Mononuclear cell (primary cell): ENCODE measurements around the gene PIK3CA. TPM values are rescaled to one million over a fixed set of nuclear protein-coding genes. Genes with fewer than 3 reads are reported as not detected.
A peak's percentile ranks its signal among the peaks of the same experiment; 100 is the strongest.

Experiments used
- H3K27me3 ChIP-seq: 2 replicates; pipeline ENCODE4 v1.6.0; 2011; ENCODE audit warnings: low read length, control low read depth; ENCODE audit not compliant: insufficient read depth
- H3K4me1 ChIP-seq: 2 replicates; pipeline ENCODE4 v1.5.1; 2011; ENCODE audit warnings: mild to moderate bottlenecking, low read length, control low read depth; ENCODE audit not compliant: insufficient read depth
- H3K4me3 ChIP-seq: 2 replicates; pipeline ENCODE4 v1.5.1; 2011; ENCODE audit warnings: mild to moderate bottlenecking, low read length, moderate library complexity
- H3K9me3 ChIP-seq: 2 replicates; pipeline ENCODE4 v1.5.1; 2011; ENCODE audit warnings: low read depth, mild to moderate bottlenecking, control low read depth, low read length
- total RNA-seq: library from RNA; depleted of rRNA; stranded (reverse); fragments of >200 nt; gene quantifications from one replicate; pipeline ENCODE4 v1.2.3, GENCODE V29; 2012

PIK3CA gene
- total RNA-seq, 1 donor: 91.3 TPM

DNA sequence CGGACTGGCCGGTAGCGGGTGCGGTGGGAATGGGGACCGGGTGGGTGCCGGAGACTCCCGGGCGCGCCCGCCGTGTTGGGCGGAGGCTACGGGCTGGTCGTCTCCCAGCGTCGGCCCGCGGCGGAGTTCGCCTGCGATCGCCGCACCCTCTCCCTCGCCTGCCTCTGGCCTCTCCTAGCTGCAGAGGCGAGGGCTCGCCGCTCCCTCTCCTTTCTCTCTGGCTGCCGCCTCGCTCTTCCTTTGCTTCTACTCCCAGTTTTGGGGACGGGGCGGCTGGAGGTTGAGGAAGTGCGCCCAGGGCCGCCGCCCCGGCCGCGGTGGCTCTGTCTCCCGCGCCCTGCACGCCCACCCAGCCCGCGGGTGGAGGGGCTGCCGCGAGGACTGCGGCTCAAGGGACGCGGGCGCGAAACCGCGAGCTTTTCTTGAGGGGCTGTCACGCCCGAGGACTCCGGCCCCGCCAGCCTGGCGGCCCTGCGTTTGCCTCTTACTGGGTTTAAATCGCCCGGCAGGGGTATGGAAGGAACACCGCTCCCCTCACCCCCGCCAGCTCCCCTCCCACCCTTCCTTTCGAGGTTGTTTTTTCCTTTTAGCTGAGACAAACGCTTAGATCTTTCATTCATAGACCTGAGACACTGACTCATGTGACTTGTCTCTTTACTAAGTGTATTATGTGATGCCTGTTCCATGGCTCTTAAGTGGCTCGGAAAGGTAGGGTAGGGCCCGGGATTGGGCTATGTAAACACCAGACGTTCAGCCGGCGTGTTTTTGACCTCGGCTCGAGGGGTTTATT is 654 bp downstream of the PIK3CA start:
- Histone ChIP-seq H3K4me3 (peak overlapping the region; percentile 95), H3K27me3 (no peaks in the 10 kb centered on the region), H3K4me1 (peaks cover 13% of the 10 kb centered on the region), H3K9me3 (no peaks in the 10 kb centered on the region)

DNA sequence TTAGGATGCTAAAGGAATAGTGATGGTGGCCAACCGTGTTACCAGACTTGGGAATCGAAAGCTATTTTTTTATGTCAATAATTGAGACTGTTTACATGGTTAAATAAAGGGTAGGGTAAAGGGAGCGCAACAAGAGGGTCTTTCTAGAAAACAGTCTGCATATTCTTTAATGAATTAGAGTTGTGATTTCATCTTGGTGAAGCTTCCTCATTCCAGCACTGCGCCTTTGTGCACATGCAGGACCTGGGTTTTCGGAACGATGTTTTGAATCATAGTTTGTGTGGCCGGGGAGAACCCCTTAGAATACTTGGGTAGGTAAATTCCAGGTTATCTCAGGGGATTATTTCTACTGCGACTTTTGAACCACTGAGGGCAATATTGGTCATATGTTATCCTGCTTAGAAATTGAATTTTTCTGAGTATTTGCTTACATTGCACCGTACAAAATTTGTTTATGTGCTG is 1.3 kb downstream of the PIK3CA start:
- Histone ChIP-seq H3K27me3 (no peaks in the 10 kb centered on the region), H3K4me1 (peaks cover 13% of the 10 kb centered on the region), H3K4me3 (peak overlapping the region; percentile 95), H3K9me3 (no peaks in the 10 kb centered on the region)

DNA sequence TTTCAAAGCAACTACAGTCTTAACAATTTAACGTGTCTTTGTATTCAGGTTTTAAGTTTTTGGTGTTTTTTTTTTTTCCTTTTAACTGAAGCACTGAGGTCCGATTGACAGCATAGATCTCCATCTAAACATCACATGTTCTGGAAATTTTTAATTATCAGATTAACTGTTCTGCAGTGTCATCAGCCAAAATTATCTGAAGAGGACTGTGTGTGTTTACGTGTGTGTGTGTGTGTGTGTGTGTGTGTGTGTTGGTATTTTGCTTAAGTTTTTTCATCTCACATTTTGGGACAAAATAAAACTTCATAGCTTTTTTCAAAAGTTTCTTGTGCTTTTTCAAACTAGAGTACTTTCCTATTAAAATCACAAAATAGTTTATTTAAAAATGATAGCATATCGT is 1.8 kb downstream of the PIK3CA start:
- peaks cover 13% of the 10 kb centered on the region for H3K4me1 ChIP-seq
- no peaks in the 10 kb centered on the region for H3K27me3 ChIP-seq
- peak overlapping the region; percentile 95 for H3K4me3 ChIP-seq
- no peaks in the 10 kb centered on the region for H3K9me3 ChIP-seq

DNA sequence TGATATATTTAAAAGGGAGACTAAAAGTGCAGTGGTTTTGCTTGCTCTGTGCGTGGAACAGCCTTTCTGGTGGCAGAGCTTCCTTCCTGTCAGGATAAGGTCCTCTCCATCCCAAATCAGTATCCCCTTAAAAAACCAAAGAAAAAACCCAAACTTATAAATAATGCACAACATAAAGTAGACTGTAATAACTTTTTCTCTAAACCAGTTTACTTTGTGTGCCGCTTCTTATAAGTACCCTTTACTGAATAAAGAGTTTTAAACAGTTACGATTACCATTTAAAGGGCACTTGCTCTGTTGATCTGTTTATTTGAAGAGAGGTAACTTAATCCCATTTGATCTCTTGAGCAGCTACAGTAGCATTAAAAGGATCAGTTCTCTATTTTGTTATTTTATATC is 2.5 kb downstream of the PIK3CA start:
- no peaks in the 10 kb centered on the region for H3K9me3 ChIP-seq
- peaks cover 13% of the 10 kb centered on the region for H3K4me1 ChIP-seq
- H3K4me3 ChIP-seq: no peak overlapping the region
- H3K27me3 ChIP-seq: no peaks in the 10 kb centered on the region

DNA sequence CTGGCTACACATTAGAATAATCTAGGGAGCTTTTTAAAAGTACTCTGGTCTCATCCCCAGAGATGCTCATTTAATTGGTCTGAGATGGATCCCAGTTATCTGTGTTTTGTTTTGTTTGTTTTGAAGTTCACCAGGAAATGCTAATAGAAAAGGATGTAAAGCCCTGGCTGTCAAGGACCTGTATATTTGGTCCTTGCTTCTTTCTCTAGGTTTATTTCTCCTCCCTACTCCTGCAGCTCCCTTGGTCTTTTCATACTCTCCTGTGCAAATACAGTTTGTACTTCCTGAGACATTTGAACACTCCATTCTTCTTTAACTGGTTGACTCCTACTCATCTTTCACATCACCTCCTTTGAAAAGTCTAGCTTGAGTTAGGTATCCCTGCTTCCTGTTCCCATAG is 3.3 kb downstream of the PIK3CA start:
- Histone ChIP-seq H3K9me3 (no peaks in the 10 kb centered on the region), H3K27me3 (no peaks in the 10 kb centered on the region), H3K4me1 (peaks cover 13% of the 10 kb centered on the region), H3K4me3 (no peak overlapping the region)

DNA sequence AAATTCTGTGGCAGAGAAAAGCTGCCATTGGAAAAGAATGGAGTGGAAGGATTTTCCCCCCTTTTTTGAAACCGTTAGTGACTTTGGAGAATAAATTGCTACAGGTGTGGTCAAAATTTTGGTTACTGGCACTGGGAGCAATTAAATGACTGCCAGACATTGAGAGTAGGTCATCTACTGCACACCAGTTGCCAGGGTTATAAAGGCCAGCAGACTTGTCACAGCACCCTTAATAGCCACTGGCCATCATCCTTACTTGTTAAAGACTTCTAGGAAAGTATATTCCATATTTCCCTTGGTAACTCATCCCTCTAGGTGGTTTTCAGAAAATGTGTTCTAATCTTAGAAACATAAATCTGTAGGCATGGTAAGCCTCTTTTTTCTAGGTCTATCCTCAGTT is 8.0 kb downstream of the PIK3CA start:
- no peaks in the 10 kb centered on the region for H3K27me3 ChIP-seq
- H3K4me3 ChIP-seq: no peak overlapping the region
- peaks cover 5% of the 10 kb centered on the region for H3K4me1 ChIP-seq
- no peaks in the 10 kb centered on the region for H3K9me3 ChIP-seq

DNA sequence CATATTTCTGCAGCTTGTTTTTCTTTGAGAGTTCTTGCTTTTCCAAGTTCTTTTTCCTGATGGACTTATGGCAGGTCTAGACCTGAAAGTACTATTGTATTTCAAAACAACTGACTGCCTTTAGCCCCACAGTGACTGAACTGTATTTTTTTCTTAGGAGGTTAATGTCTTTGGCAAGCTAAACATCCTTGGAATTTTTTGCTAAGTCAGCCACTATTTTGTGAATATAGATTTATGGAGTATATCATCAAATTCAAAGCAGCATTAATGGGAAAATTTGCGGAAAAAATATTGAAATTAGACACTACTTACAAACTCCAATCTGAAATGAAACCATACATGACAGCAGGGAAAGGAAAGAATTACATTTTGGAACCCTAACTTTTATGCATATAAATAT is 8.6 kb downstream of the PIK3CA start:
- no peaks in the 10 kb centered on the region for H3K9me3 ChIP-seq
- peaks cover 8% of the 10 kb centered on the region for H3K4me1 ChIP-seq
- H3K4me3 ChIP-seq: no peak overlapping the region
- no peaks in the 10 kb centered on the region for H3K27me3 ChIP-seq

DNA sequence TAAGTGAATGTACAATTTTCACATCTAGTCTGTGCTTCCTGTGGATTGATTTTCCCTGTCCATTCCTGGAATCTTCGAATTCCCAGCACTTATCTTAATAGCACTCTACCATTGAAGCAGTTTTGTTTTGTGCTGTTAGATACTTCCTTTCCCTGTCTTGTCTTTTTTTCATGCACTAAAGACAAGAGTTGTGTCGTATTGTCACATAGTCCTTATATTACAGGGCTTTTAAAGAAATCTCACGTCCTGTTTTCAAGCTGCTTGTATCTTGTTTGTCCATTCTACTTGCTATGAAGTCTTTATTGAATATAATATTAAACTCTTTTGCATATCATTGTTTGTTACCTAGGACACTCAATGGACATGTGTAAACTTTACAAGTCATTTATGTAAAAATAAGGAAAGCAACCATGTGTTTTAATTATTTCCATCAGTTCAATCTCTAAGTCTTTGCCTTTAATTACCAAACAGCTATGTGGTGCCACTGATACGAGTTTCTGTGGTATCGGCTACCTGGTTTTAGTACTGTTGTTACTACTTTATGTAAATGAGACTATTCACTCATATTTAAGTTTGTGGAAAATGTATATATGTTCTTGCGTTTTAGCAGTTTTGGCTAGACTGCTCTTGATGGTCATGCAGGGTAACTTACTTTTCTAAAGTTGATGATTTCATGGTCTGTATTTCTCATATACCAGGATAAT is 10.3 kb downstream of the PIK3CA start:
- H3K27me3 ChIP-seq: no peaks in the 10 kb centered on the region
- H3K4me3 ChIP-seq: no peak overlapping the region
- peaks cover 11% of the 10 kb centered on the region for H3K4me1 ChIP-seq
- no peaks in the 10 kb centered on the region for H3K9me3 ChIP-seq

DNA sequence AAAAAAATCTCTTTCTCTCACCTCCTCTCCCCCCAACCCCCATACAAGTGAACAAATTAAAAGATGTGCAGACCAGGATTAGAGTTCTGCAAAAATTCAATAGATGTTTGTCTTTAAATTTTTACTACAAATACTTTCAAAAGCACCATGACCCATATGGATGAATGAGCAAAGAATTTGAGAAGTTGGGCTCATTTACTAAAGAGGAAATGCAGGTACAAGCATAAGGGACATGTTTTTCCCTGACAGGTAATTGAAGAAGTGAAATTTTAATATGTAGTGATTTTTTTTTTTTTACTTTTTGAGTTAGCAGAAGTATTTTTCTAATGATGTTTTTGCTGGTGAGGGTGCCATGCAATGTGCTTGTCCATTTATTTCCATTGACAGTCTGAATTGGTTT is 15.3 kb downstream of the PIK3CA start:
- H3K4me1 ChIP-seq: peaks cover 11% of the 10 kb centered on the region
- H3K27me3 ChIP-seq: no peaks in the 10 kb centered on the region
- no peaks in the 10 kb centered on the region for H3K9me3 ChIP-seq
- no peak overlapping the region for H3K4me3 ChIP-seq

DNA sequence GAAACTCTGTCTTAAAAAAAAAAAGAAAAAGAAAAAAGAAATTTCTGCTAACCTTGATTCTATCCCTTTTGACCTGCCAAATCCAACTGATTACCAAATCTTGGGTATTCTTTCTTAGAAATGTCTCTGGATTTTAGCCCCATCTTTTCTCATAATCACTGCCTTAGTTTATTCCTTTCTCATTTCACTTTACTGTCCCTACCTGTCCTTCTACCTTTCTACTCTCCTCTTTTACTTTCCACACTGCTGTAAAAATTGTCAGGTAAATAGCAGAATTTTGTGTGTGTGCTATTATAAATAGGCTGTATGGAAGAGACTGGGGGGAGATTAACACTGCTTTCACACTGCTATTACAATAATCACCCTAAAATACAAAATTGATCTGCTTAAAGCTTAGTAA is 16.7 kb downstream of the PIK3CA start:
- H3K4me1 ChIP-seq: peaks cover 11% of the 10 kb centered on the region
- H3K4me3 ChIP-seq: no peak overlapping the region
- no peaks in the 10 kb centered on the region for H3K27me3 ChIP-seq
- H3K9me3 ChIP-seq: no peaks in the 10 kb centered on the region

DNA sequence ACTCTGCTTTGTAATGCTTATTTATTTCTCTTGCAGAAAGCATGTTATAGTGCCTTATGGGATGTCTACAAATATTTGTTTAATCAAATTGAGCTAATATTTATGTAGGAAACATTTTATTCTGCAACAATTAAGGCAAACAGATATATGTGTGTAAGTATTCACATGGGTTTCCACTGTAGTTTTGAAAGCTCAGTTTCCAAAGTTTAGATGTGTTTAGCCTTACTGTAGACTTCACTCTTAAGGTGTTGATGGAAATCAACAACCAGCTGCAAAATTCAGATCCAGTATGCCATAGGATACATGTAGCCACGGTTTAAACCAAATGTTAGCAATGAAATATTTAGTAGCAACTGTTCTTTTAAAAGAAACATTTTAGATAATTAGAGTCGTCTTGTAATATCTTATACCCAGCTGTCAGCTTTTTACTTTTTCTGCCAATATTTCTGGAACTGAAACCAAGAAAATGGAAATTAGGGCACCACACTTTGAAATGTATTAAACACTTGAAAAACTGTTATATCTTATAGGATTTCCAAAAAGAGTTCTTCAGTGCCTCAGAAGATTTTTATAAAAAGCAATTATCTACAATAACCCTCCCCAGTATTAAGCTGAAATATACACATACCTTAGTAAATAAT is 18.5 kb downstream of the PIK3CA start:
- H3K4me3 ChIP-seq: no peak overlapping the region
- H3K27me3 ChIP-seq: no peaks in the 10 kb centered on the region
- H3K9me3 ChIP-seq: no peaks in the 10 kb centered on the region
- H3K4me1 ChIP-seq: peaks cover 4% of the 10 kb centered on the region

DNA sequence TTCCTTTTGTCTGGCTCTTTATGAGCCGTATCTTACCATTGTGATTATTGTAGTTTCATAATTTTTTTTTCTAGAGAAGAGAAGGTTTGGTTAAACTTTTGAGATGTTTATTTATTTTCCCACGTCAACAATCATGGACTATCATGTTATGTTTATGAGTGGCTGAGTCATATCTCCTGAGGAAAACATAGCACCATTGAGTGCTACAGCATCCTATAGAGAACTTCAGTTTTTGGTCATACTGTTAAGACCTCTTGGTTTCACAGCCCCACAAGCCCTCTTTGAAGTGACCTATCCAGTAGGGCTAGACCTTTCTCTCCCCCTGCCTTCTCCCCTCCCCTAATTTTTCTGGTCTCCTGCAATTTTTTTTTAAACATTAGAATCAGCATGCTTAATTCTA is 20.8 kb downstream of the PIK3CA start:
- H3K27me3 ChIP-seq: no peaks in the 10 kb centered on the region
- no peaks in the 10 kb centered on the region for H3K4me1 ChIP-seq
- no peak overlapping the region for H3K4me3 ChIP-seq
- H3K9me3 ChIP-seq: no peaks in the 10 kb centered on the region

DNA sequence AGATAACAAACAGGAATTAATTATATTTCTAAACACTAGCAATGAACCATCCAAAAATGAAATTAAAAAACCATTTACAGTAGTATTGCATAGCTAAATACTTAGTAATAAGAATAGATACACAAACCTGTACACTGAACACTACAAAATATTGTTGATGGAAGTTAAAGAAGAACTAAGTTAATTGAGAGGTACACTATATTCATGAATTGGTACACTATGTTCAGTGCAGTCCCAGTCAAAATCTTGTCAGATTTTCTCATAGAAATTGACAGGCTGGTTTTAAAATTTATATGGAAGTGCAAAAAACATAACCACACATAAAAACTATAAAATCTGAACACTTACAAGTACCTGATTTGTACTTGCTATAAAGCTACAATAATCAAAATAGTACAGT is 24.4 kb downstream of the PIK3CA start:
- Histone ChIP-seq H3K4me3 (no peak overlapping the region), H3K4me1 (peaks cover 5% of the 10 kb centered on the region), H3K27me3 (no peaks in the 10 kb centered on the region), H3K9me3 (no peaks in the 10 kb centered on the region)

DNA sequence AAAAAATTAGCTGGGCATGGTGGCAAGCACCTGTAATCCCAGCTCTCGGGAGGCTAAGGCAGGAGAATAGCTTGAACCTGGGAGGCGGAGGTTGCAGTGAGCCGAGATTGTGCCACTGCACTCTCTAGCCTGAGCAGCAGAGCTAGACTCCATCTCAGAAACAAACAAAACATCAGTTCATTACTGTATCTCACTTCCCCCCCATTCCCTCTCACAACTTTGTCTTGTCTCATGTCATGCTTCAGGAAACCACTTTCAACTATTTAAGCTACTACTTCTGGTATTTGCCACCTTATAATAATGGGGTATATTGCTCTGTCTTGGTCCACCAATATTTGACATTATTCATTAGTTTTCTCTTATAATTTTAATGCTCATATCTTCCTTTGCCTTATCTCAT is 26.2 kb downstream of the PIK3CA start:
- H3K4me1 ChIP-seq: peaks cover 5% of the 10 kb centered on the region
- H3K9me3 ChIP-seq: no peaks in the 10 kb centered on the region
- H3K27me3 ChIP-seq: no peaks in the 10 kb centered on the region
- no peak overlapping the region for H3K4me3 ChIP-seq

DNA sequence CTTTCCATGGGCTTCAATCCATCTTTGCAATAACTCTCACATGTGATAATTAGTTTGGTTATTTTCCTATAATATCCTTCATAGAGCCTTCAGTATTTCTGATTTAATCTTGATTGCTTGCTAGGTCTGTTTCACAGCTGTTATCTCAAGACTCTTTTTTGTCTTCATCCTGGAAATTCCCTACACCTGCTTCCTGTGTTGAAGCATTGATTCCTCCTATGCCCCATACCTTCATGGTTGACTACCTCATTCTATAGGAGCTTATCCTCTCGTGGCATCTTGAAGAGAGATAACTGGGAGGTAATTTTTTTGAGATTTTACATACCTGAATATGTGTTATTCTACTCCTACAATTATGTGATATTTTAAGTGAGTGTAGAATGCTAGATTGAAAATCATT is 26.7 kb downstream of the PIK3CA start:
- H3K9me3 ChIP-seq: no peaks in the 10 kb centered on the region
- H3K4me1 ChIP-seq: peaks cover 5% of the 10 kb centered on the region
- H3K27me3 ChIP-seq: no peaks in the 10 kb centered on the region
- H3K4me3 ChIP-seq: no peak overlapping the region
